ENCODE data around the gene KLK8.

Gene KLK8

GRCh38 chr19:50957587-50957986, 43.8 kb downstream of the KLK8 start:
- in situ Hi-C loops (cut with MboI; ENCODE audit: low sequenced_read_pairs), result no loop called here

- in situ Hi-C loops (cut with MboI; ENCODE audit: low sequenced_read_pairs), result no loop called here
These were observed 48.5 kb downstream of the KLK8 start, which contains the start of gene KLK5 for GRCh38 chr19:50952910-50953309. Gene KLK5 (minus strand): TSS chr19:50953038. CDS start chr19:50952657, 381 bp downstream.

DNA sequence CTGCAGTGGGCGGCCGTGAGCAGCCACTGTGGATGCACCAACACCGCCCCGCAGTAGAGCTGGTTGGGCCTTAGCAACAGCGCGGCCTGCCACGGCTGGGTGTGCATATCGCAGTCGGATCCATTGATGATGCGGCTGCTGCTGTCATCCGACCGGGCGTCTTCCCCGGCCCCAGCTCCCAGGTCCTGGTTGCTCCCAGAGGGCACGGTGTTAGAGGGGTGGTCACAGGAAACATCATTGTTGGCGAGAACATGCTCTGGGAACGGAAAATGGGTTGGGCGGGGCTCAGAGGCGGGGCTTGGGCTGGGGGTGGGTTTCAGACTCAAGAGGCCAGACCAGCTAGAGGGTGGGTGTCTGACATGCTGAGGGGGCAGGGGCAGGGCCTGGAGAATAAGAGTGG, 51.5 kb downstream of the KLK8 start:
- in situ Hi-C loops (cut with MboI; ENCODE audit: low sequenced_read_pairs), result no loop called here

GRCh38 chr19:50947123-50947522, 54.3 kb downstream of the KLK8 start:
- in situ Hi-C loops (cut with MboI; ENCODE audit: low sequenced_read_pairs), result no loop called here
